A673 (cell line): ENCODE data around the gene PTTG2. TPM values are rescaled to one million over a fixed set of nuclear protein-coding genes. Genes with fewer than 3 reads are reported as not detected.

Source experiments
- BruUV-seq: library from RNA; stranded (reverse); fragments of 400-500 nt; replicated peaks from 2 replicates; lab custom pipeline; 2021; lab: Mats Ljungman, UMichigan
- CTCF ChIA-PET: fragments of 300-600 bp; sonication (Branson Sonifier 250); formaldehyde crosslinking; loops from one replicate; lab custom pipeline; 2022; ENCODE audit warnings: antibody characterized with exemption; lab: Charles Lee
- POLR2A ChIA-PET: fragments of 300-600 bp; sonication (Branson Sonifier 250); formaldehyde crosslinking; loops from one replicate; lab custom pipeline; 2022; ENCODE audit warnings: antibody characterized with exemption; ENCODE audit not compliant: low non-redundant PET; lab: Charles Lee
- DNase-seq: peaks from one replicate; pipeline ENCODE4 v3.0.0-alpha.2; 2015; ENCODE audit warnings: low spot score
- H3K27ac ChIP-seq: fragments of 200-600 bp; sonication (generic); 2 replicates; pipeline ENCODE4 v1.5.1; 2016; ENCODE audit warnings: mixed run types, low read depth, mild to moderate bottlenecking, mixed read lengths, antibody characterized with exemption, low read length; ENCODE audit not compliant: poor library complexity, severe bottlenecking
- H3K27me3 ChIP-seq: fragments of 200-600 bp; sonication (generic); replicated peaks from 2 replicates; pipeline ENCODE4 v1.6.1; 2017; ENCODE audit warnings: mixed run types, low read depth, mild to moderate bottlenecking, mixed read lengths, antibody characterized with exemption, low read length; ENCODE audit not compliant: insufficient read depth, poor library complexity
- H3K36me3 ChIP-seq: fragments of 200-600 bp; sonication (generic); 2 replicates; pipeline ENCODE4 v1.6.1; 2016; ENCODE audit warnings: mixed run types, mild to moderate bottlenecking, mixed read lengths, antibody characterized with exemption, low read length; ENCODE audit not compliant: insufficient read depth, poor library complexity, severe bottlenecking
- H3K4me1 ChIP-seq: fragments of 200-600 bp; sonication (generic); 2 replicates; pipeline ENCODE4 v1.6.1; 2017; ENCODE audit warnings: mixed run types, mild to moderate bottlenecking, mixed read lengths, antibody characterized with exemption, low read length; ENCODE audit not compliant: insufficient read depth, poor library complexity, severe bottlenecking
- H3K4me3 ChIP-seq: fragments of 200-600 bp; sonication (generic); 2 replicates; pipeline ENCODE4 v1.5.1; 2016; ENCODE audit warnings: low read depth, mixed run types, mild to moderate bottlenecking, mixed read lengths, low read length; ENCODE audit not compliant: poor library complexity, severe bottlenecking
- H3K9me3 ChIP-seq: fragments of 200-600 bp; sonication (generic); 2 replicates; pipeline ENCODE4 v1.6.1; 2016; ENCODE audit warnings: mixed run types, low read depth, mild to moderate bottlenecking, mixed read lengths, antibody characterized with exemption, low read length; ENCODE audit not compliant: poor library complexity, severe bottlenecking
- CTCF ChIP-seq: fragments of 300-800, 200-600 bp; sonication (generic); conservative IDR thresholded peaks from 2 replicates; pipeline ENCODE4 v1.5.1; 2017; ENCODE audit warnings: low read depth, mild to moderate bottlenecking, antibody characterized with exemption, low read length, moderate library complexity, mixed read lengths
- EZH2 ChIP-seq: fragments of 200-600 bp; sonication (generic); IDR thresholded peaks from 2 replicates; pipeline ENCODE4 v1.6.1; 2017; ENCODE audit warnings: borderline replicate concordance, low read depth, mild to moderate bottlenecking, mixed read lengths, antibody characterized with exemption, low read length; ENCODE audit not compliant: poor library complexity, severe bottlenecking
- intact Hi-C: fragments of 100-400 bp; cut with micrococcal nuclease; formaldehyde crosslinking; loops from one replicate; pipeline ENCODE4 v1.10.0; 2022; ENCODE audit not compliant: unreplicated experiment
- total RNA-seq: library from RNA; stranded (reverse); gene quantifications from 2 replicates; pipeline ENCODE4 v1.2.3, GENCODE V29; 2021

The PTTG2 gene
- total RNA-seq, 1 experiment from 2014 or later: not detected

- Histone ChIP-seq H3K9me3 (no peaks in the 10 kb centered on the region), H3K27me3 (no peaks in the 10 kb centered on the region), H3K4me1 (peaks cover 10% of the 10 kb centered on the region), H3K27ac (no peak overlapping the region), H3K36me3 (no peaks in the 10 kb centered on the region), H3K4me3 (no peak overlapping the region)
- intact Hi-C loops: no loop called here
- CTCF ChIA-PET: no interaction called here
- DNase-seq: no peak
- POLR2A ChIA-PET: no interaction called here
- BruUV-seq: no TSS peak
- TF ChIP-seq CTCF (no peak), EZH2 (no peak)
Measured at GRCh38 chr4:37988670-37989069, 28.5 kb downstream of the PTTG2 start.

- no peak overlapping the region for H3K27ac ChIP-seq
- DNase-seq: no peak
- no peaks in the 10 kb centered on the region for H3K27me3 ChIP-seq
- TF ChIP-seq CTCF: no peak
- TF ChIP-seq EZH2: no peak
- CTCF ChIA-PET: no interaction called here
- no peaks in the 10 kb centered on the region for H3K9me3 ChIP-seq
- no TSS peak for BruUV-seq
- POLR2A ChIA-PET: no interaction called here
- H3K4me1 ChIP-seq: peaks cover 10% of the 10 kb centered on the region
- no peak overlapping the region for H3K4me3 ChIP-seq
- H3K36me3 ChIP-seq: no peaks in the 10 kb centered on the region
- intact Hi-C loops: no loop called here
Measured at GRCh38 chr4:37989398-37990260, 29.4 kb downstream of the PTTG2 start.

- CTCF ChIA-PET: no interaction called here
- no peaks in the 10 kb centered on the region for H3K36me3 ChIP-seq
- H3K4me1 ChIP-seq: peaks cover 3% of the 10 kb centered on the region
- BruUV-seq: no TSS peak
- no peaks in the 10 kb centered on the region for H3K9me3 ChIP-seq
- DNase-seq: no peak
- H3K27ac ChIP-seq: no peak overlapping the region
- H3K27me3 ChIP-seq: no peaks in the 10 kb centered on the region
- POLR2A ChIA-PET: no interaction called here
- H3K4me3 ChIP-seq: no peak overlapping the region
- intact Hi-C loops: no loop called here
- no peak for TF ChIP-seq CTCF
- no peak for TF ChIP-seq EZH2
Measured at GRCh38 chr4:37990731-37991245, 30.6 kb downstream of the PTTG2 start.
